GM12874 (cell line): Measurements from ENCODE around the gene APC2.

Experiments
- CTCF ChIP-seq: IDR thresholded peaks from 2 replicates; pipeline ENCODE4 v1.5.1; 2011; ENCODE audit warnings: low read depth, mild to moderate bottlenecking, control low read depth, low read length, moderate library complexity; ENCODE audit not compliant: insufficient read depth

Gene APC2

GRCh38 chr19:1450735-1451731 is 1.1 kb downstream of the APC2 start:
- TF ChIP-seq CTCF = no peak

DNA sequence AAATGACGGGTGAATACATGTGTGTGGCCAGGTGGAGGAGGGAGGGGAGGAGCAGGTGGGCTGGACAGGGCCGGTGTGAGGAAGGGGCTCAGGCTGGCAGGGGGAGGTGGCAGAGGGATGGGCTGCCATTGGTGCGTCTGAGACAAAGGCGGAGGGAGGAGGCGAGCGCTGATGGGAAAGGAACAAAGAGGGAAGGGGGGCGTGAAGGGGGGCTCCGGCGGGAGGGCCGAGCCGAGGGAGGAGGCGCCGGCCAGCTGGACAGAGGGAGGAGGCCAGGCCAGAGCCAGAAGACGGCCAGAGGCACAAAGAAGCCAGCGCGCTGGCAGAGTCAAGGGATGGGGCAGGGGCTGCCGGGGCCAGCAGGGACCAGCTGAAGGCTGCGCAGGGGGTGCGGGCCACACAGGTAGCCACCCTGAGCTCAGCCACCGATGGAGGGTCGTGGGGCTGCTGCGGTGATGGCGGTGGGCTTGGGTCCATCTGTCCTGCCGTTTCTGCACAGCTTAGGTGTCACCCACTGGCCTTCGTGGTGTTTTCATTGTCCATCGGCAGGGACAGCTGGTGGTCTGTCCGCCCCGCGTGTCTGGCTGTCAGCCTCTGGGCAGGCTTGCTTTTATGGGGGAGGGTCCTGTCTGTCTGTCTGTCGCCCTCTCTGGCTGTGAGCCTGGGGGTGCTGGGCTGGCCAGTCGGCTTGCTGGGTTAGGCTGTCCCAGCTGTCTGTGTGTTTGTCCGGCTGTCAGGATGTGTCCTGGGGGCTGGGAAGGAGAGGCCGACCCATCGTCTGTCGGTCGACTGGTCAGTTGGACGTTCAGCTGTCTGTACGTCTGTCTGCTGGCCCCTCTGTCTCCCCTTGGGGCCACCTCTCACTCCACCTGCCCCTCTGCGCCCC is 2.2 kb downstream of the APC2 start:
- TF ChIP-seq CTCF = no peak

GRCh38 chr19:1452802-1453524 is 3.0 kb downstream of the APC2 start:
- no peak for TF ChIP-seq CTCF

- TF ChIP-seq CTCF = no peak
Measured at GRCh38 chr19:1453525-1454364, 3.8 kb downstream of the APC2 start.

- no peak for TF ChIP-seq CTCF
Measured at GRCh38 chr19:1455002-1455335, 5.0 kb downstream of the APC2 start.

GRCh38 chr19:1455336-1456120 is 5.6 kb downstream of the APC2 start:
- TF ChIP-seq CTCF = no peak
